Mesothelial cell of epicardium (in vitro differentiated cells): Measurements from ENCODE around the gene SLC6A12. TPM values are rescaled to one million over a fixed set of nuclear protein-coding genes. Genes with fewer than 3 reads are reported as not detected.

Experiments used
- DNase-seq, 2 experiments: peaks; one replicate each; pipeline ENCODE4 v3.0.0; 2021; ENCODE audit warnings: low spot score in 2 of 2; ENCODE audit not compliant: unreplicated experiment in 2 of 2
- H3K27ac Mint-ChIP-seq: 2 replicates; pipeline ENCODE4 v1.8.0; 2021; ENCODE audit warnings: mixed read lengths
- H3K27me3 Mint-ChIP-seq: 2 replicates; pipeline ENCODE4 v1.8.0; 2021; ENCODE audit warnings: low read depth, mixed read lengths
- H3K36me3 Mint-ChIP-seq: 2 replicates; pipeline ENCODE4 v1.8.0; 2021; ENCODE audit warnings: mixed read lengths
- H3K4me1 Mint-ChIP-seq: 2 replicates; pipeline ENCODE4 v1.8.0; 2021; ENCODE audit warnings: mixed read lengths
- H3K4me3 Mint-ChIP-seq: 2 replicates; pipeline ENCODE4 v1.8.0; 2021; ENCODE audit warnings: mild to moderate bottlenecking, moderate library complexity, mixed read lengths
- H3K9me3 Mint-ChIP-seq: 2 replicates; pipeline ENCODE4 v1.8.0; 2021; ENCODE audit warnings: mixed read lengths
- total RNA-seq: library from RNA; stranded (reverse); gene quantifications from 3 replicates; pipeline ENCODE4 v1.2.1, GENCODE V29; 2021
- TF ChIP-seq, protein P1 (sequence below): fragments of 200-600 bp; sonication (generic); IDR thresholded peaks from one replicate; pipeline ENCODE4 v1.5.0; 2021; ENCODE audit warnings: antibody characterized with exemption; ENCODE audit not compliant: unreplicated experiment

SLC6A12 gene
- total RNA-seq, 1 donor from 2014 or later: 0.29 TPM

DNA sequence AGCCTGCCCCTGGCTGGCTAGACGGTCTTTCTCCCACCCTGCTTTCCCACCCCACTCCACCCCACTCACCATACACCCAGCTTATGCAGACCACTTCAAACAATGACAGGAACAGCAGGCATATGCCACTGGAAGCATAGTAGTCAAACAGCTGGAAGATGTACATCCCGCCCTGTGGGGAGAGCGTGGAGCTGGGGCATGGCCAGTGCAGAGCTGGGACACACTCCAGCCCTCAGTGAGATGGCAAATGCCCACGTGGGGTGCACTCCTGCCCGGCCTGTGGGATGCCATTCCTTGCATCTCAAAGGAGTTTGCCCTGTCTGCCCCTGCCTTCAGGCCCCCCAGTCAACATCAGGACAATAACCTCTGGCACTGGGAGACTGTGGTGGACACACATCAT is 18.8 kb downstream of the SLC6A12 start:
- Mint-ChIP-seq H3K9me3 (no peaks in the 10 kb centered on the region), H3K27me3 (peaks cover 82% of the 10 kb centered on the region), H3K4me3 (no peak overlapping the region), H3K4me1 (no peaks in the 10 kb centered on the region), H3K27ac (no peak overlapping the region), H3K36me3 (no peaks in the 10 kb centered on the region)
- TF ChIP-seq, protein P1, sequence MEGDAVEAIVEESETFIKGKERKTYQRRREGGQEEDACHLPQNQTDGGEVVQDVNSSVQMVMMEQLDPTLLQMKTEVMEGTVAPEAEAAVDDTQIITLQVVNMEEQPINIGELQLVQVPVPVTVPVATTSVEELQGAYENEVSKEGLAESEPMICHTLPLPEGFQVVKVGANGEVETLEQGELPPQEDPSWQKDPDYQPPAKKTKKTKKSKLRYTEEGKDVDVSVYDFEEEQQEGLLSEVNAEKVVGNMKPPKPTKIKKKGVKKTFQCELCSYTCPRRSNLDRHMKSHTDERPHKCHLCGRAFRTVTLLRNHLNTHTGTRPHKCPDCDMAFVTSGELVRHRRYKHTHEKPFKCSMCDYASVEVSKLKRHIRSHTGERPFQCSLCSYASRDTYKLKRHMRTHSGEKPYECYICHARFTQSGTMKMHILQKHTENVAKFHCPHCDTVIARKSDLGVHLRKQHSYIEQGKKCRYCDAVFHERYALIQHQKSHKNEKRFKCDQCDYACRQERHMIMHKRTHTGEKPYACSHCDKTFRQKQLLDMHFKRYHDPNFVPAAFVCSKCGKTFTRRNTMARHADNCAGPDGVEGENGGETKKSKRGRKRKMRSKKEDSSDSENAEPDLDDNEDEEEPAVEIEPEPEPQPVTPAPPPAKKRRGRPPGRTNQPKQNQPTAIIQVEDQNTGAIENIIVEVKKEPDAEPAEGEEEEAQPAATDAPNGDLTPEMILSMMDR: no peak
- DNase-seq: no peak

DNA sequence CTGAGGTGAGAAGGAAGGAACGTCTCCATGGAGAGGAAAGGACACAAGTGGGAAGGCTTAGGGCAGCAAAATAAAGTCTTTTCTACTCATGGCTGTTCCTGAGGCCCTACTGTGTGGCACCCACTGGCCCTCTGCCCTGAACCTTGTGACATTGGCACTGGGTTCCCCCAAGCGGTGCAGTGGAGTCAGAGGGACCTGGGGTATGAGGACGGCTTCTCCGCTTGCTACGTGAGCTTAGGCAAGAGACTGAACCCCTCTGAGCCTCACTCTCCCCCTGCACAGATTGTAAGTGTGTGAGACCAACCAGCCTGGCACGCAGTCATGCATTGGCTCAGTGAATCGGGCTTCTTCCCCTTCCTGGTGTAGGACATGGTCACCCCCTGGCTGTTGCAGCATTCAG is 19.7 kb downstream of the SLC6A12 start:
- Mint-ChIP-seq H3K27me3 (peaks cover 81% of the 10 kb centered on the region), H3K4me1 (no peaks in the 10 kb centered on the region), H3K36me3 (no peaks in the 10 kb centered on the region), H3K4me3 (no peak overlapping the region), H3K27ac (no peak overlapping the region), H3K9me3 (no peaks in the 10 kb centered on the region)
- no peak for DNase-seq
- TF ChIP-seq, protein P1: no peak

DNA sequence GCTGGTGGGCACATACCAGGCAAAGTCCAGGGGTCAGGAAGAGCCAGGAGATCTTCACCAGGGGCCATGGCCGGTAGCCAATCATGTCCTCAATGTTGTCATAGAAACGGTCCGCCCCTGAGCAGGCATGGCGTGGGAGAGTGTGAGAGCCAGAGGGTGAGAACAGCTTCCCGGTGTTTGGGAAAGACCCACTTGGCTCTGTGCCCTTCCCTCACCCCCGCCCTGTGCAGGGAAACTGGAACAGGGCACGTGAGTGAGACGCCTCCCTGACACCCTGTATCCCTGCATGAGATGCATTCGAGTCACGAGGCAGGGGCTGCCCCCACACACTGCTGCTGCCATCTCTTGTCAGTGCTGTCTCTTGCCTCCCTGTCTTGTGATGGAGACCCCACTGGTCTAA is 20.7 kb downstream of the SLC6A12 start:
- Mint-ChIP-seq H3K4me3 (no peak overlapping the region), H3K27me3 (peaks cover 78% of the 10 kb centered on the region), H3K27ac (no peak overlapping the region), H3K4me1 (peaks cover 3% of the 10 kb centered on the region), H3K36me3 (no peaks in the 10 kb centered on the region), H3K9me3 (no peaks in the 10 kb centered on the region)
- DNase-seq: no peak
- TF ChIP-seq, protein P1: no peak

DNA sequence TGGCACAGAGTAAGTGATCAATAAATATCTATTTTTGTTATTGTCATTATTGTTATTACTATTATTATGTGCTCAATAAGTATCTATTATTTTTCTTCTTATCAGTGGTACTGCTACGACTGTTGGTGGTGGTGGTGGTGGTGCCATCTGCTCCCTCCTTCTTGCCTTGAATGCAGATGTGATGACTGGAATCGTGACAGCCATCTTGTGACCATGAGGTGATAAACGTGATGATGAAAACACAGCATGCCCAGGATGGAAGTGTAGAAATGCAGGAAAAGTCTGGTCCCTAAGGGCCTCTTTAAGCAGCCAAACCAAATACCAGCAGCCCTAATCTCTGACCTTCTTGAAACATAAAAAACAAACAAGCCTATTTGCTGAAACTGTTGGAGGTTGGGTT is 22.4 kb downstream of the SLC6A12 start:
- Mint-ChIP-seq H3K36me3 (no peaks in the 10 kb centered on the region), H3K9me3 (no peaks in the 10 kb centered on the region), H3K4me3 (no peak overlapping the region), H3K4me1 (peaks cover 3% of the 10 kb centered on the region), H3K27me3 (peaks cover 73% of the 10 kb centered on the region), H3K27ac (no peak overlapping the region)
- TF ChIP-seq, protein P1: no peak
- DNase-seq: no peak

DNA sequence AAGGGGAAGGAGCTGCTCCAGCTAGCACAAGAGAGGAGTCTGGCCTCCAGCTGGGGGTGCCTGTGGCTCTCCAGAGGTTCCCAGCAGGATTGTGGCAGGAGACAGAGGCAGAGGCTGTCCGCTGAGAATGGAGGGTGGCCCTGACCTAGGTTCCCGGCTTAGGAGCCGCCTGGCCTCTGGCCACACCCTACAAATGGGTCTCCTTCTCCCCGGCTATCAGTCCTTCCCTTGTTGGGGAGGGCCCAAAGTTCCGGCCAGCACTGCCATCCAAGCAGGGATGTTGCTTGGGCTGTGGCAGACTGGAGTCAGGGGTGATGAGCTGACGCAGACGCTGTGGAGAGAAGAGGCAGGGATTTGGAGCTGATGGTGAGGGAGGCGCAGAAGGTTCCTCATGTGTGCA is 23.1 kb downstream of the SLC6A12 start:
- Mint-ChIP-seq H3K9me3 (no peaks in the 10 kb centered on the region), H3K27ac (no peak overlapping the region), H3K4me3 (no peak overlapping the region), H3K36me3 (no peaks in the 10 kb centered on the region), H3K27me3 (peaks cover 79% of the 10 kb centered on the region), H3K4me1 (peaks cover 3% of the 10 kb centered on the region)
- TF ChIP-seq, protein P1: no peak
- no peak for DNase-seq

DNA sequence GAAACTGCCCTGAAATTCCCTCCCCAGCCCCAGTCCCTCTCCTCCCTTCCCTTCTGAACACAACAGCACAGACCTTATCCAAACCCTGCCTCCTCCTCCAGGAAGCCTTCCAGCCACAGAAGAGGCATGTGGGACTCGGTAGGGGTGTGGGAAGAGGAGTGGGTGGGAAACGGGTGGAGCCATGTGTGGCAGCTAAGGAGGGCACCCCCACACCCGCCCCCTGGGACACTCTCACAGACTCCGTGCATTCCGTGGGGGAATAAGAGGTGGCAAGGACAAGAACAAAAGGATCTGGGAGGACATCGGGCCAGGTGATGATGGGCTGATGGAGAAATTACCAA is 24.4 kb downstream of the SLC6A12 start:
- Mint-ChIP-seq H3K27me3 (peaks cover 72% of the 10 kb centered on the region), H3K4me3 (no peak overlapping the region), H3K36me3 (no peaks in the 10 kb centered on the region), H3K27ac (no peak overlapping the region), H3K9me3 (no peaks in the 10 kb centered on the region), H3K4me1 (peaks cover 3% of the 10 kb centered on the region)
- TF ChIP-seq, protein P1: no peak
- no peak for DNase-seq
